HG03469 (cell line): ENCODE data around the gene RCAN1.
A peak's percentile ranks its signal among the peaks of the same experiment; 100 is the strongest.

Experiments
- ATAC-seq: cut with Tn5 transposase; IDR thresholded peaks from one replicate; pipeline ENCODE4 v1.9.1; 2021; ENCODE audit warnings: mild to moderate bottlenecking, moderate library complexity, moderate number of reproducible peaks; ENCODE audit not compliant: unreplicated experiment

RCAN1 gene

GRCh38 chr21:34614628-34615486 is at the start of gene RCAN1:
TSS of gene RCAN1 (minus strand) at chr21:34615113. CDS start at chr21:34615011, 102 bp downstream.
- peak; percentile 81 for ATAC-seq

DNA sequence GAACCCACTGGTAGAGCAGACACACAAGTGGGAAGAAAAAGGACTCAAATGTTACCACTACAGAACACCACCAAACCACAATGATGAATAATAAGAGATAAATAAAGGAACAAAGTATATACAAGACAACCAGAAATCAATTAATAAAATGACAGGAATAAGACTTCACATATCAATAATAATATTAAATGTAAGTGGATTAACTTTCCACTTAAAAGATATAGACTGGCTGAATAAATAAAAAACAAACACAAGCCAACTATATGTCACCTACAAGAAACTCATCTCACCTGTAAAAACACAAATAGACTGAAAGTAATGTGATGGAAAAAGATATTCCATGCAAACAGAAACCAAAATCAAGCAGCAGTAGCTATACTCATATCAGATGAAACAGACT is 46.9 kb upstream of the RCAN1 start:
- ATAC-seq: no peak

DNA sequence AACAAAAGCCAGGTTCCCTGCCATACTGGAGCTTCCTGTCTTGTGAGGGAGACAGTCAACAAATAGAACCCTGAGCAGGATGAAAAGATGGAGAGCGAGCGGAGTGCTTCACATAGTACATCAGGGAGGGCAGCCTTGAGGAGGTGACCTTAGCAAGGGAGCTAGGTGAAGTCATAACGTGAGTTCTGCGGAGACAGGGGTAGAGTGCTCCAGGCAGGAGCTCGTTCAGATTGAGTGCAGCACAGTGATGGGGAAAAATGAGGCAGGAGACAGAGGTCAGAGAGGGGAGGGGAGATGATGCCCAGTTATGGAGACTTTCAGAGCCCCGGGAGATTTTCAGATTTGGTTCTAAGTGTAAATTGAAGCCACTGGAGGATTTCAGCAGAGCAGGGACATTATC is 38.6 kb upstream of the RCAN1 start:
- no peak for ATAC-seq

- ATAC-seq: no peak
Measured at GRCh38 chr21:34651642-34652041, 36.7 kb upstream of the RCAN1 start.

GRCh38 chr21:34650861-34651431 is 36.0 kb upstream of the RCAN1 start:
- ATAC-seq: no peak

GRCh38 chr21:34649400-34649799 is 34.5 kb upstream of the RCAN1 start:
- no peak for ATAC-seq

DNA sequence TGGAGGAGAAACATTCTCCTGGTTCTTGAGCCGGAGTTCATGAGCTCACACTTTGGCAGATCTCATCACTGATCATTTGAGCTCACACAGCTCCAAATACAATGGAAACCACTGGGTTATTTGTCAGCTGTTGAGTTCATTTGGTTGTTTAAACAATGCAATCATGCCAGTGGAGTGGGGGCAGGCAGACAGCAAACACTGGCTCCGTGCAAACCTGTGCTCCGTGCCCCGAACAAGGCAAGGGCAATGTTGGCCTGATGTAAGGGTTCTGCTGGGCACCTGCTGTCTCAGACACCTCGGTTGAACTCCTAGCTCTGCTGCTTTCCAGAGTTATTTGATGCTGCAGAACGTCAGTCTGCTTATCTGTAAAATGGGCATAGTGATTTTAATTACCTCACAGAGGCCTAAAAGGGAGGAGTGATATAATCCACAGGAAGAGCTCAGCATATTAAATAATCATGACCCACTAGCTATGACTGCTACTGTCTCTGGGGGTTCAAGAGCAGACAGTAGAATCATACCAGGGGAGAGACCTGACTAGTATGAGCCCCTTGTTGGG is 33.9 kb upstream of the RCAN1 start:
- no peak for ATAC-seq

DNA sequence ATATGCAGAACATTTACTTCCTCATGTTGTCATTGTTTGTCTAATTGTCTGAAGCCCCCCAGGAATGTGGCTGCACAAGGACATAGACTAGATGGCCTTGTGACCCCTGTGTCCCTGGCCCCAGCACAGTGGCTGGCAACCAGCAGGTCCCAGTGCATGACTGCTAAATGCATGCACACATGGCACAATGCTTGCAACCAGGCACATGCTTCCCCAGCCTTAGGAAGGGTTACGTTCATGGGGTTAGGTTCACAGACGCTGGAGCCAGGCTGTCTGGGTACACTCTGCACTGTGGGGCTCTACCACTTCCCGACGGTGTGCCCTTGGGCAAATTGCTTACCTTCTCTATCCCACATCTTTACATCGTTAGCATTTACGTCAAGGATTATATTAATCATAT is 32.6 kb upstream of the RCAN1 start:
- no peak for ATAC-seq

DNA sequence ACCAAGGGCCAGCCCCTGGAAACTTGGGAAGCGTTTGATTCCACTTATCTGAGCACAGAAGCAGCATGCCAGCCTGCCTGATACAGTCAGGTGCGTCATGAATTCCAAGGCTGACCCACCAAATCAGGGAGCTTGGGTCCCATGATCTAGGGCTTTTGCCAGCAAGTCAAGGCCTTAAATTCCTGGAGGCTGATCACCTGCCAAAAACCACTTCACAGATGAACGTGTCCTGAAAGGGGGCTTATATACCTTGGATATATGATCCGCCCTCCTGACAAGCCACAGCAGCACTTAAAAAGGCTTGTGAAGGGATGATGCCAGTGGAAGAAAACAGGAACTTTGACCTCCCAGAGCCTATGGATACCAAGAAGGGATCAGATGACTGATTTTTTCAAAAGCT is 29.9 kb upstream of the RCAN1 start:
- ATAC-seq: no peak

- no peak for ATAC-seq
Measured at GRCh38 chr21:34642211-34643075, 27.5 kb upstream of the RCAN1 start.

DNA sequence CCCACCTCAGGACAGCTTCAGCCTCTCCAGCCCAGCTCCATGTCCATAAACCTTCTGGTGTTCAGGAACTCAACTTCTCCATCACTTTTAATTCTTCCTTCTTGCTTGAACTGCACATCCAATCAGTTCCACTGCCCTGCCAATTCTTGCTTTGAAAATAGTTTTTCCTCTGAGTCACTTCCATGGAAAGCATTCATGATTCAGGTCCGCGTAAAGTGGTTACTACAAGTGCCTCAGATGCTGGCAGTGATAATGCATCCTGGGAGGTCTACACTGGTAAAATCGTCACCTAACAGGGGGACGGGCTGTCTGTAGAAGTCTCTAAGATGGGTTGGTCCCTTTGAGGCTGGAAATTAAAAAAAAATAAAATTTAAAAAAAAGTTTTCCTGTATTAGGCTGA is 25.9 kb upstream of the RCAN1 start:
- no peak for ATAC-seq

DNA sequence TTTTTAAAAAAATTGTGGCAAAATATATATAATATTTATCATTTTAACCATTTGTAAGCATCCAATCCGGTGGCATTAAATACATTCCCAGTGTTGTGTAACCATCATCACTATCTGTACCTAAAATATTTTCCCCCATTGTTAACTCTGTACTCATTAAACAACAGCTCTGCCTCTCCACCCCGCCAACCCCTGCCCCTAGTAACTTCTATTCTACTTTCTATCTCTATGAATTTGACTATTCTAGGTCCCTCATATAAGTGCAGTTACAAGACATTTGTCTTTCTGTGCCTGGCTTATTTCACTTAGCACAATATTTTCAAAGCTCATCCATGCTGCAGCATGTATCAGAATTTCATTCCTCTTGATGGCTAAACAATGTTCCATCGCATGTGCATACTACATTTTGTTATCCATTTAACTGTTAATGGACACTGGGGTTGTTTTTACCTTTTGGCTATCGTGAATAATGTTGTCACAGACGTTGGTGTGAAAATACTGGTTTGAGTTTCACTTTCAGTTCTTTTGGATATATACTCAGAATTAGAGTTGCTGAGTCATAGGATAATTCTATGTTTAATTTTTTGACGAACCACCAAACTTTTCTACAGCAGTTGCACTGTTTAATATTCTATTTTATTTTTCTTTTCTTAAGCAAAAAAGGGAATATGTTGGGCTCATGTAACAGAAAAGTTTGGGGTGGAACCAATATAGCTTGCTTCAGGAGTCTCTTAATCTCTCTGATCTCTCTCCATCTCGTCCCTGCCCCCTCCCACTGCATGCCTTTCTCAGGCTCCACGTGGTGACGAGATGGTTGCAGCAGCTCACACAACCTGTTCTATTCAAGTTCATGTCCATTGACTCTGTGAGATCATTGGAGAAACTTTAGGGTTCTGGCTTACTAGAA is 25.2 kb upstream of the RCAN1 start:
- ATAC-seq: no peak

- no peak for ATAC-seq
Measured at GRCh38 chr21:34639250-34639649, 24.3 kb upstream of the RCAN1 start.

DNA sequence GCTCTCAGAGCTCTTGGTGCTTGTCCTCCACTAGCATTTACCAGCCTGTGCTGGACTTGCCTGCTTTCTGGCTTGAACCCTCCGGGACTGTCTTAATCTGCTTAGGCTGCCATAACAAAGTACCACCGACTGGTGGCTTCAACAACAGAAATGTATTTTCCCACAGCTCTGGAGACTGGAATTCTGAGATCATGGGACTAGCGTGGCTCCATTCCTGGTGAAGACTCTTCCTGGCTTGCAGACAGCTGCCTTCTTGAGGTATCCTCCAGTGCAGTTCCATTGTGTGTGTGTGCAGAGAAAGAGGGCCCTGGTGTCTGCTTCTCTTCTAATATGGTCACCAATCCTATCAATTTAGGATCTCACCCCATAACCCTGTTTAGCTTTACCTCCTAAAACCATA is 22.0 kb upstream of the RCAN1 start:
- no peak for ATAC-seq

DNA sequence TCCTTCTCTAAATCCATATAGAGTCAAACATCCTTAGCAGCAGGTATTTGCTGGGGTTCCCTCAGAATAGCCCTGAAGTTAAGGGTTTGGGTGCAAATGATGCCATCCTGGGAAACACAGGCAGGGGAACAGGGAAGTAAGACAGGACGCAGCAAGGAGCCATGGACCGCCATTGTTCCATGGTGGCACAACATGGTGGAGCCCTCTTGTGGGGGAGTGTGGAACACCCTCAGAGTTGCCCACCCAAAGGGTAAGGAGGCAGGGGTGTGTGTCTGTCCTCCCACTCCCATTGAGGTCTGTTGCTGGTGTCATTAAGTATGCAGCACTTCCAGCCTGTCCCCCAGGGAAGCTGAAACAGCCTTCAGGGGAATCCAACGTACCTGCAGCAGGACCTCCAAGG is 20.4 kb upstream of the RCAN1 start:
- ATAC-seq: no peak

DNA sequence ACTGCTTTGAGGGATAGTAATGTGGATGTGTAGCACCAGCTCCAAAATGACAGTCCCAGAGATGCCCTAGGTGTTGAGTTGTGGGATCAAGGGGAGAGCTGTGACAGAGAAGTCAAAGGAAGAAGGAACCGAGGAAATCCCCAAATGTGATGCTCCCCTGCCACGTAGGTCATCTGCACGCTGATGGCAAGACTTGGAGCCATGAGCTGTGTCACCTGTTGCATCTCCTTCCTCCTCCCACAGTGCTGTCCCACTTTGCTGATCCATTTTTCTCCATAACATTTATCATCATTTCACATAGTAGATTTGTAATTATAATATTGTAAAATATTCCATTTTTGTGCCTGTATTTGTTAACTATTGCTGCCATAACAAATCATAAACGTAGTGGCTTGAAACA is 17.6 kb upstream of the RCAN1 start:
- no peak for ATAC-seq

GRCh38 chr21:34630536-34631143 is 15.7 kb upstream of the RCAN1 start:
- ATAC-seq: no peak

GRCh38 chr21:34626131-34626530 is 11.2 kb upstream of the RCAN1 start:
- no peak for ATAC-seq

DNA sequence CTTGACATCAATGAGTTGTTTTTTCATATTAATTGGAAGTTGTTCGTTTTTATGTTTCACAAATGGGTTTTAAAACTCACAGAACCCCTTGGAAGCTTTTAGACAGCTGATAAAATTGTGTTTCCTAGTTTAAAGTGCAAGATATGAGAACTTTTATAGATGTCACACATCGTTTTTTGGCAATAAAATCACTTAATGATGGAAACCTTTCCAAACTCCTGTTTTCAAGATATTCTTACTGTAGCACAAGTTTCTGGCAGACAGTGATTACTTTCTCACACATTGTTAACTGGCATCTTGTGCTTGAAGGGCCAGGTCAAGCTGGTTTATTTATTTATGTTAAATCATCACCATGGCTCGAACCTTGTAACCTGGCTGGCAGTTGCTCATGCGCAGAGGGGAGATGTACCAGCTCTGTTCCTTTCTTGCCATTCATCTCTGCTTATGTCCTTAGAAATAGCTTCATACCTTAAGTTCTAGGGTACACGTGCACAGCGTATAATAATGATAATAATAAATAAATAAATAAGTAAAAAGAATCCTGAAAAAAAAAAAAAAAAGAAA is 10.2 kb upstream of the RCAN1 start:
- ATAC-seq: no peak

GRCh38 chr21:34623516-34623915 is 8.6 kb upstream of the RCAN1 start:
- no peak for ATAC-seq
